ENCODE results near the gene MAPK7.
A peak's percentile ranks its signal among the peaks of the same experiment; 100 is the strongest.
"Not testable (repeated sequence)": the region's sequence is repeated elsewhere in the genome, so short reads cannot be mapped to it uniquely, and the experiment has no call there.

MAPK7 gene

GRCh38 chr17:19343256-19343630 is 35.1 kb upstream of the MAPK7 start:
- no peak for DNase-seq (ENCODE audit: low read depth in 2 of 2)

GRCh38 chr17:19343671-19344151 is 34.6 kb upstream of the MAPK7 start:
- no peak for DNase-seq (ENCODE audit: low read depth in 2 of 2)

DNA sequence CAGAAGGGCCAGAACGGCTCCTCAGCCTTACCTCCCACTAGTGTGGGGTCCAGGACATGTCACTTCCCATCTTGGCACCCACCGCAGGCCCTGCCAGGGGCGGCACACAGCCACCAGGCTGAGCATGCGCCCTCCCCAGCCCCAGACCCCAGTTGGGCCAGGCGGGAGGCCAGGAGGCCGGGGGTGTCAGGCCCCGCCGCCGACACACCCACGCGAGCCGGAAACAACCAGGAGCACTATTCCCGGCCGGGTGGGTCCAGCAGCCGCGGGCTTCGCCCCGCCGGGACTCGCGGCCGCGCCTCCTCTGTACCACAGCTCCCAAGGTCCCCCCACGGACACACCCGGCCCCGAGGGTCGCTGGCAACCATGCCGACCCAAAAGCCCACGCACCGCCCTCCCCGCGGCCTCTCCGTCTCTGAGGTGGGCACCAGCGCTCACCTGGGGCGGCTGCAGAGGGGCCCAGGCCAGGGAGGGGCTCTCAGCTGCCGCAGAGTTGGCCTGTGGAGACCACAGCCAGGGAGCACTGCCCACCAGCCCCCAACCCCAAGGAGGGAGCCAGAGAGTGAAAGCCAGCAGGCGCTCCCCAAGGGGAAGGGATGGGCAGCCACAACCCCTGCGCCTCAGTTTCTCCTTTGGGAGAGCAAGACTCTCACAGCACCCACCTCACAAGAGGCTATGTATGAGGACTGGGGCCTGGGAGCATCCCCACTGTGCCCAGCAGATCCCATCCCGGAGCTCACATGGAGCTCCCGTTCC is 33.8 kb upstream of the MAPK7 start:
- DNase-seq (ENCODE audit: low read depth in 2 of 2): no peak

DNA sequence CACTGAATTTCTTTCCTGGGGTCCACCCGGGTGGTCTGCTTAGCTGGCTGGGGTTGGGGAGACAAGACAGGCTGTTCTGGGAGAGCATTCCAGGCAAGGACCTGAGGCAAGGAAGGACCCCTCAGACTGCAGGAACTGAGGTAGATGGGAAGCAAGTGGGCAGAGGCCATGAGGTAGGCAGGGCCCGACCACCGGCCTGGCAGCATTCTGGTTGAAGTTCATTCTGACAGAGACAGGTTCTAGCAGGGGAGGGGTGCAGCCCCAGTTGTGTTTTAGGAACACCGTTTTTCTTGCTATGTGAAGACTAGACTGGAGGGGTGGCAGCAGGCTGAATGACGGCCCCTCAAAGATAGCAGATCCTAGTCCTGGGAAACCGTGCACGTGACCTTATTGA is 33.2 kb upstream of the MAPK7 start:
- DNase-seq (ENCODE audit: low read depth in 2 of 2): no peak

GRCh38 chr17:19345486-19346350 is 32.6 kb upstream of the MAPK7 start:
- DNase-seq (ENCODE audit: low read depth in 2 of 2): no peak

GRCh38 chr17:19346351-19347255 is 31.7 kb upstream of the MAPK7 start:
- DNase-seq (ENCODE audit: low read depth in 2 of 2): no peak

DNA sequence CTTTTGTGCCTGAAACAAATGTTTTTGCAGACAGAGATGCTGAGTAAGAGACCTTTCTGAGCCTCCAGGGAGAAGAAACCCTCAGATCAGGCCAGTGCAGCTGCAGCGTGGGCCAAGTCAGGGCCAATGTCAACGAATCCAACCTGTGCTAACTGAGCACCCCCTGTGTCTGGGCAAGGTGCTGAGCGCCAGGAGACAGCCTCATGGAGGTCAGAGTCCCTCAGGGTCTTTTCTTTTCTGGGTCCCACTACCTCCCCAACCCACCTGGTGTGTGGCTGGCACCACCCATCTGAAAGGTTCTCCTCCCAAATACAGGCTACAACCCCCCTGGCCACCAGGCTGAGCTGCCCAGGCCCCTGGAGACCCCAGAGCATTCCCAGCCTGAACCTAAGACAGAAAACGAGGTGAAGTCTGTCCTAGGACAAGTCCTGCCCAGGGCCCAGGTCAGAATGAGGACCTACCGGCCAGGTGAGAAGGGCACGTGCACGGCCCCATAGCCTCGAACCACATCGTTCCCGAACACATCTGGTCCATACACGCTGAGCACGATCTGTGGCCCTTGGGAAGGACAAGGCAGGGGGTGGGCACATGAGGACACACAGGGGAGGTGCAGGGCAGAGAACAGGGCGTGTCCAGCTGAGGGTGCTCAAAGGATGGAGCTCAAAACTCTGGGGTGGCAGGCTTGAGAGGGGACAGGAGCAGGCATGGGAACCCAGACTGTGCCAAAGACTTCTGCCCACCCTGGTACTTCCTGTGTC is 30.8 kb upstream of the MAPK7 start:
- DNase-seq (ENCODE audit: low read depth in 2 of 2): no peak

DNA sequence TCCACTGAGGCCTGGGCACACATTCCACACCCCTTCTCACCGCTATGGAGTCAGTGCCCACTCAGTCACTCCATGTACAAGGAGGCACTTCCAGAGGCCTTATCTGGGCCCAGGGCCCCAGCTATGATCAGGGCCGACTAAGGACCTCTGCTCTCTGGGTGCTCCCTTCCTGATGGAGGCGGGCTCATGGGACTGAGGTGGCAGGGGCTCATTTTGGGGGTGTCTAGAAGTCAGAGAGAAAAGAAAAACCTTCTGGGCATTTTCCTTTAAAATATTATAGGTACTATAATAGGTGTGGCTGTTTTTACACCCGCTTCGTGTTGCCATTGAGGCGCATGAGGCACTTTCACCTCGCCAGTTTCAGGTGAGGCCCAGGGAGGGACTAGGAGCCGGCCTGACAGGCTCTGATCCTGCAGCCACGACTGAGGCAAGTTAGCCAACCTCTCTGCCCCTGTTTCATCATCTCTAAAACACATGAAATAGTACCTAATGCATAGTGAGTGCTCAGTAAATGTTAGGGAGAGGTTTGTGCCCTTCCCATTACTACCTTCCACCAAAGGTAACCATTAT is 30.1 kb upstream of the MAPK7 start:
- DNase-seq (ENCODE audit: low read depth in 2 of 2): no peak

GRCh38 chr17:19348806-19349205 is 29.5 kb upstream of the MAPK7 start:
- no peak for DNase-seq (ENCODE audit: low read depth in 2 of 2)

DNA sequence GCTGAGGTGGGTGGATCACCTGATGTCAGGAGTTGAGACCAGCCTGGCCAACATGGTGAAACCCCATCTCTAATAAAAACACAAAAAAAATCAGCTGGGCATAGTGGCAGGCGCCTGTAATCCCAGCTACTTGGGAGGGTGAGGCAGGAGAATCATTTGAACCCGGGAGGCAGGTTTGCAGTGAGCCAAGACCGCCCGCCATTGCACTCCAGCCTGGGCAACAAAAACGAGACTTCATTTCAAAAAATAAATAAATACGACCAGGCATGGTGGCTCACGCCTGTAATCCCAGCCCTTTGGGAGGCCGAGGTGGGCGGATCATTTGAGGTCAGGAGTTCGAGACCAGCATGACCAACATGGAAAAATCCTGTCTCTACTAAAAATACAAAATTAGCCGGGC is 24.9 kb upstream of the MAPK7 start:
- not testable (repeated sequence) for DNase-seq (ENCODE audit: low read depth in 2 of 2)

GRCh38 chr17:19354748-19355147 is 23.6 kb upstream of the MAPK7 start:
- DNase-seq (ENCODE audit: low read depth in 2 of 2): no peak

DNA sequence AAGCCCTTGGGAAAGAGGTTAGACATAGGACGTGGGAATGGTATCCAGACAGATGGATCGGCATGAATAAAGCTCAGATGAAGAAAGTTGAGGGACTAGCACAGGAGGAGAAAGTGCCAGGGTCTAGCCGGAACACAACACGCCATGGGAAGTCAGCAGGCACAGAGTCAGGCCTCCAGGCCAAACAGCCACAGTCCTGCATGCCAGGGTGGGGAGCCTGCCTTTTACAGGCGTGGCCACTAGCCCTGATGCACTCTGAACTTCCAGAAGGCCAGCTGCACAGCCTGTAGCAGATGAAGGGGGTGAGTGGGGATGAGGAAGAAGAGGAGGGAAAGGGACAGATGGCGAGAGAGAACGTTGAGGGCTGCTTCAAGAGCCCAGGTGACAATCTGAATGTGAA is 20.9 kb upstream of the MAPK7 start:
- no peak for DNase-seq (ENCODE audit: low read depth in 2 of 2)

- DNase-seq (ENCODE audit: low read depth in 2 of 2): no peak
Measured at GRCh38 chr17:19357761-19358160, 20.5 kb upstream of the MAPK7 start.

GRCh38 chr17:19359151-19359550 is 19.1 kb upstream of the MAPK7 start:
- no peak for DNase-seq (ENCODE audit: low read depth in 2 of 2)

DNA sequence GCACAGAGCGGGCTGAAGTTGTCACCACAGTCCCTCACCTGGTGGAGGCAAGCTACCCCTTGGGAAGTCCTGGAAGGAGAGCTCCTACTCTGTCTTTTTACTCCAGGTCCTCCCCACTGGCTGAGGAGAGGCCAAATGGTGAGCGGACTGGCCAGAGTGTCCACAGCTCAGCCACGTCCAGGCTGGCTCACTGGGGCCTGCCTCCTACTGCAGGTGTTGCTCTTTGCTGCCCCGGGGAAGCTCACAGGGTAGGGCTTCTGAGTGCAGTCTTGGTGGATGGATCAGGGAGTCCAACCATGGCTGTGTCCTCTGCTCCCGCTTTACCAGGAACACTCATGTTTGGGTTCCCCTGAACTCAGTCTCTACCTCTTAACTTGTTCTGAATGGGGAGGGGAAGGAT is 18.4 kb upstream of the MAPK7 start:
- no peak for DNase-seq (ENCODE audit: low read depth in 2 of 2)

GRCh38 chr17:19360772-19361171 is 17.5 kb upstream of the MAPK7 start:
- DNase-seq (ENCODE audit: low read depth in 2 of 2): no peak

DNA sequence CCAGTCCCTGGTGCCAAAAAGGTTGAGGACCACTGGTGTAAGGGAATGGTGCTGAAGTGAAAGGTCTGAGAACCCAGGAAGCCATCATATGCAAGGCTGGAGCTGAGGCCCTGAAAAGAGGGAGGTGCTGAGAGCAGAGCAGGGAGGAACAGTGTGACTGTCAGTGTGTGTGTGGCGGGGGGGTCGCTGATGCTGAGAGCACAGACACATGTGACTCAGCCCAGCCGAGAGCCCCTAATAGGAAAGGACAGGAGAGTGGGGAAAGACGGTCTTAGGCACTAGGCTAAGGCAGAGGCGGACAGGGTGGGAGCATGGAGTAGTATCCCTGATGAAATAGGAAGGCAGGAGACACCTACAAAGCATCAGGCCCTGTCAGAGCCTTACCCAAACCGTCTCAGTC is 17.0 kb upstream of the MAPK7 start:
- no peak for DNase-seq (ENCODE audit: low read depth in 2 of 2)

DNA sequence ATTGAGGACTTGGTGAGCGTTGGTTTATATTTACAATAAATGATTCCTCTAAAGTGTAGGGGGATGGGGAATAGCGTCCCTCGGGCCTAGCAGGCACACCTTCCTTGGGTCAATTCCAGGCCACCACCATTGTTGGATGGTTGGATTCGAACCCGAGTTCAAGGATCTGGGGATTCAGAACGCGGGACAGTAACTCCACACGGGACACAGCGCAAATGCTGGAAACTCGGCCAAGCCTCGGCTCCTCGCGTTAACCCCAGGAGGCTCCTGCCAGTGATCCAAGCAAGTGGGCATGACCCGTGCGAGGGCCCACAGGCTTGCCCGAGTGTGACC is 16.4 kb upstream of the MAPK7 start:
- DNase-seq (ENCODE audit: low read depth in 2 of 2): no peak

DNA sequence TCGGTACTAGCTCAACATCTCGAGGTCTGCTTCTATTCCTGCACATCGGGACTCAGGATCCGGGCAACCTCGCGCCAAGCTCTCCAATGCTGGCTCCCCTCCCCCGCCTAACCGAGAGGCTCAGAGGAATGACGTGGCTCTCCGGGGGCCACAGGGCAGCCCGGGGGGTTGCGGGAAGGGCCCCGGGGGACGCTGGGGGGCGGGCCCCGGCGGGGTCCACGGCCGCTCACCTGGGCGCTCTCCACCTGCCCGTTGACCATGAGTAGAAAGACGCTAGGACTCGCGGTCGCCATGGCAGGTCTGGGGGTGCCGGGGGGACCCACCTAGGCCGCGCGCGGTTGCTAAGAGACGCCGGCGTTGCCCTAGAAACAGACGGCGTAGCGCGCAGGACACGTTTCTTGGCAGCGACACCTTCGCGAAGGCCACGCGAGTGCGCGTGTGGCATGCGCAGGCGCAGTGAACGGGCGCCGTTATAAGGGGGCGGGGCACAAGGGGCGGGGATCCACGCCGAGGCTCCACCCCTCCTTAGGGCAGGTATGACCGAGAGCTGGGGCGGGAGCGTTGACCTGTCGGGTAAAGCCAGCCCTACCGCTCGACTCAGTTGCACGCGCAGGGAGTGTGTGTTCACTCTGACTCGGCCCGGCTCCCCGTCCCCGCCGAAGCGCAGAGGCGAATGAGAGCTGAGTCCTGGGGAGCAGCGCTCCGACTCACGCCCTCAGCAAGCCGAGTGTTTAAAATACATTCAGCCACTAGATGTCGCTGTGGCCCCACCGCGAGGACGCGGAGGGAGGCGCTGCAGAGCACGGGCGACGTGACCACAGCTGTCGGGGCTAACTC is 15.8 kb upstream of the MAPK7 start, which contains the start of gene B9D1:
Gene B9D1, minus strand, starts transcription at position 447 of the 837 bp plus-strand sequence. Its CDS starts 154 bp downstream, at position 293.
- DNase-seq (ENCODE audit: low read depth in 2 of 2): peak; percentile 85

- no peak for DNase-seq (ENCODE audit: low read depth in 2 of 2)
Measured at GRCh38 chr17:19363114-19363438, 15.2 kb upstream of the MAPK7 start.
